ENCODE data around the gene PLVAP.

Gene PLVAP

GRCh38 chr19:17323964-17324332 lies 53.2 kb downstream of the PLVAP start:
- Histone ChIP-seq H3K4me1 (ENCODE audit: control insufficient read depth, insufficient read depth, low read length) (no peaks in the 10 kb centered on the region), H3K4me3 (ENCODE audit: low read depth, low read length) (no peak overlapping the region), H3K9me3 (ENCODE audit: control insufficient read depth, insufficient read depth, low read depth, low read length) (no peaks in the 10 kb centered on the region), H3K36me3 (ENCODE audit: control insufficient read depth in 2 of 2, insufficient read depth in 1 of 2, low read length in 2 of 2) (peaks cover 0 to 38% of the 10 kb centered on the region in 2 experiments; a peak in 2 of 3 replicates), H3K27ac (ENCODE audit: extremely low read depth, low read depth, low read length) (no peak overlapping the region)
- POLR2A ChIA-PET = interaction anchor here (1.6 to 2.2 kb wide), 2 partner anchors 10 to 14 kb away, joined by 4 to 12 read pairs; partner anchors contain the start of gene DDA1
- CTCF ChIA-PET = no interaction called here
- no peak for TF ChIP-seq ZNF10 (tag by site-specific recombination; IDR thresholded peaks at IDR 0.05)
- peak; percentile 71; the same call in 1 of the 2 replicates for TF ChIP-seq SCRT2 (tag by site-specific recombination; IDR thresholded peaks at IDR 0.05)

- Histone ChIP-seq H3K4me1 (ENCODE audit: control insufficient read depth, insufficient read depth, low read length) (no peaks in the 10 kb centered on the region), H3K9me3 (ENCODE audit: control insufficient read depth, insufficient read depth, low read depth, low read length) (no peaks in the 10 kb centered on the region), H3K27ac (ENCODE audit: extremely low read depth, low read depth, low read length) (no peak overlapping the region), H3K4me3 (ENCODE audit: low read depth, low read length) (no peak overlapping the region), H3K36me3 (ENCODE audit: control insufficient read depth in 2 of 2, insufficient read depth in 1 of 2, low read length in 2 of 2) (peaks cover 0 to 41% of the 10 kb centered on the region in 2 experiments; a peak in 2 of 3 replicates)
- ChIA-PET POLR2A (interaction anchor here (1.6 to 2.2 kb wide), 2 partner anchors 10 to 14 kb away, joined by 4 to 12 read pairs; partner anchors contain the start of gene DDA1), CTCF (no interaction called here)
- TF ChIP-seq ZNF600 (tag by site-specific recombination; IDR thresholded peaks at IDR 0.05) (no peak), KLF1 (tag by site-specific recombination; IDR thresholded peaks at IDR 0.05) (no peak), PATZ1 (tag by site-specific recombination; IDR thresholded peaks at IDR 0.05) (0 out of 2 replicates have a peak, but pooled peaks have one; percentile 17)
These were observed 53.7 kb downstream of the PLVAP start for GRCh38 chr19:17323300-17323963.

- Histone ChIP-seq H3K9me3 (ENCODE audit: control insufficient read depth, insufficient read depth, low read depth, low read length) (no peaks in the 10 kb centered on the region), H3K27ac (ENCODE audit: extremely low read depth, low read depth, low read length) (no peak overlapping the region), H3K36me3 (ENCODE audit: control insufficient read depth in 2 of 2, insufficient read depth in 1 of 2, low read length in 2 of 2) (peaks cover 0 to 41% of the 10 kb centered on the region in 2 experiments; a peak in 2 of 3 replicates), H3K4me1 (ENCODE audit: control insufficient read depth, insufficient read depth, low read length) (no peaks in the 10 kb centered on the region), H3K4me3 (ENCODE audit: low read depth, low read length) (no peak overlapping the region)
- CTCF ChIA-PET = no interaction called here
- no peak for TF ChIP-seq ZSCAN18 (tag by site-specific recombination; IDR thresholded peaks at IDR 0.05)
- no peak for TF ChIP-seq ZNF24 (tag by site-specific recombination; IDR thresholded peaks at IDR 0.05)
- no peak for TF ChIP-seq ZNF513 (tag by site-specific recombination; IDR thresholded peaks at IDR 0.05)
- no peak for TF ChIP-seq ZNF645 (tag by site-specific recombination; IDR thresholded peaks at IDR 0.05)
- no peak for TF ChIP-seq SCRT1 (tag by site-specific recombination; IDR thresholded peaks at IDR 0.05; ENCODE audit: borderline replicate concordance)
- POLR2A ChIA-PET = interaction anchor here (0.7 to 1.6 kb wide), 2 partner anchors 10 to 11 kb away, joined by 3 to 4 read pairs; no protein-coding TSS in a partner anchor
These were observed 54.3 kb downstream of the PLVAP start for GRCh38 chr19:17322854-17323253.

All from HEK293 (cell line).